ENCODE results near the gene ZNF287. TPM values are rescaled to one million over a fixed set of nuclear protein-coding genes. Genes with fewer than 3 reads are reported as not detected.

ZNF287 gene
- total RNA-seq, 1 experiment from 2014 or later, result 7.9 TPM

- Mint-ChIP-seq H3K4me1 (ENCODE audit: low read depth, unreplicated experiment) (no peaks in the 10 kb centered on the region), H3K27ac (ENCODE audit: unreplicated experiment) (no peak overlapping the region), H3K9me3 (ENCODE audit: unreplicated experiment) (peaks cover 29% of the 10 kb centered on the region), H3K4me3 (ENCODE audit: unreplicated experiment) (no peak overlapping the region), H3K27me3 (ENCODE audit: insufficient read depth, unreplicated experiment) (no peaks in the 10 kb centered on the region), H3K36me3 (ENCODE audit: insufficient read depth, unreplicated experiment) (no peaks in the 10 kb centered on the region)
- H3K36me3 ChIP-seq (ENCODE audit: control insufficient read depth, insufficient read depth, low read length), result no peaks in the 10 kb centered on the region
- H3K4me3 ChIP-seq (ENCODE audit: low read depth, low read length), result no peak overlapping the region
- no peaks in the 10 kb centered on the region for H3K4me1 ChIP-seq
- ChIA-PET POLR2A (no interaction called here), CTCF (interaction anchor here (0.6 kb wide), 1 partner anchor 262 kb away, joined by 3 read pairs; no protein-coding TSS in a partner anchor)
- intact Hi-C loops (cut with micrococcal nuclease; ENCODE audit: unreplicated experiment), result no loop called here
- no peaks in the 10 kb centered on the region for H3K27me3 ChIP-seq (replicated peaks; ENCODE audit: control insufficient read depth, insufficient read depth, low read length)
- H3K9me3 ChIP-seq, result peaks cover 24% of the 10 kb centered on the region
- BruUV-seq (replicated peaks), result no TSS peak
- TF ChIP-seq, protein P1, sequence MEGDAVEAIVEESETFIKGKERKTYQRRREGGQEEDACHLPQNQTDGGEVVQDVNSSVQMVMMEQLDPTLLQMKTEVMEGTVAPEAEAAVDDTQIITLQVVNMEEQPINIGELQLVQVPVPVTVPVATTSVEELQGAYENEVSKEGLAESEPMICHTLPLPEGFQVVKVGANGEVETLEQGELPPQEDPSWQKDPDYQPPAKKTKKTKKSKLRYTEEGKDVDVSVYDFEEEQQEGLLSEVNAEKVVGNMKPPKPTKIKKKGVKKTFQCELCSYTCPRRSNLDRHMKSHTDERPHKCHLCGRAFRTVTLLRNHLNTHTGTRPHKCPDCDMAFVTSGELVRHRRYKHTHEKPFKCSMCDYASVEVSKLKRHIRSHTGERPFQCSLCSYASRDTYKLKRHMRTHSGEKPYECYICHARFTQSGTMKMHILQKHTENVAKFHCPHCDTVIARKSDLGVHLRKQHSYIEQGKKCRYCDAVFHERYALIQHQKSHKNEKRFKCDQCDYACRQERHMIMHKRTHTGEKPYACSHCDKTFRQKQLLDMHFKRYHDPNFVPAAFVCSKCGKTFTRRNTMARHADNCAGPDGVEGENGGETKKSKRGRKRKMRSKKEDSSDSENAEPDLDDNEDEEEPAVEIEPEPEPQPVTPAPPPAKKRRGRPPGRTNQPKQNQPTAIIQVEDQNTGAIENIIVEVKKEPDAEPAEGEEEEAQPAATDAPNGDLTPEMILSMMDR (IDR thresholded peaks at IDR 0.05; ENCODE audit: insufficient read depth in 1 of 2, low read depth in 1 of 2, low read length in 1 of 2, severe bottlenecking in 1 of 2, unreplicated experiment in 1 of 2), result no peak
- DNase-seq, result no peak
Measured at GRCh38 chr17:16593356-16594102, 24.5 kb upstream of the ZNF287 start.

DNA sequence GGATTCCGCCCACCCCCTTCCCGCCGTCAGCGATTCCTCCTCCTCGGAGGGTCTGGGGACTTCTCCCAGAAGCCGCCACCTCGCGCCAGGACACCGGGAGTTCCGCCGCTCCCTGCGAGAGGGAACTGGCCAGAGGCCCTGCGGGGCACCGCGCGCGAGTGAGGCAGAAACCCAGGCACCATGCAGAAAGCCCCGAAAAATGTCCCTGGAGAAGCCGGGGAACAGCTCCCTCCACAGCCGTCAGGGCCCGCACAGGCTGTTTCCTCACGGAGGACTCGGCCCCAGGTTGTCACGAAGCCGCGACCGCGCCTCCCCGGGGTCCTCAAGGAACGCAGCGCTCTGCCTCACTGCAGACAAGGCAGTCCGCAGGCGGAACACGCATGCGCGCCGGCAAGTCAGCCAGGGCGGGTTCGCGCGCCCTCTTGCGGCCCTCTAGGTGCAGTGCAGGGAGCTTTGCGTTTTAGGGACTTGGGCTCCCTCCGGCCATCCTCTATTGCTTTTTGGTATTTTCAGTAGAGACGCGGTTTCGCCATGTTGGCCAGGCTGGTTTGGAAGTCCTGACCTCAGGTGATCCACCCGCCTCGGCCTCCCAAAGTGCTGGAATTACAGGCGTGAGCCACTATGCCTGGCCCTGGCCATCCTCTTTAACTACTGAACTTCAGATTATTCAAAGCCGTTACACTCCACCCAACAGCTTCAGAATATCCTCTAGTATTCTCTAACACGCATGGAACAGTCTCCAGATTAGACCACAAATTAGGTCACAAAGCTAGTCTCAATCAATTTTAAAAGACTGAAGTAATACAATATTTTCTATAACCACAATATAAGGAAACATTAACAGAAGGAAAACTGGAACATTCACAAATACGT, 20.3 kb upstream of the ZNF287 start:
- Mint-ChIP-seq H3K27me3 (ENCODE audit: insufficient read depth, unreplicated experiment) (peaks cover 7% of the 10 kb centered on the region), H3K4me1 (ENCODE audit: low read depth, unreplicated experiment) (peaks cover 3% of the 10 kb centered on the region), H3K9me3 (ENCODE audit: unreplicated experiment) (peaks cover 23% of the 10 kb centered on the region), H3K27ac (ENCODE audit: unreplicated experiment) (no peak overlapping the region), H3K4me3 (ENCODE audit: unreplicated experiment) (peak overlapping the region; percentile 74), H3K36me3 (ENCODE audit: insufficient read depth, unreplicated experiment) (peaks cover 3% of the 10 kb centered on the region)
- H3K27me3 ChIP-seq (replicated peaks; ENCODE audit: control insufficient read depth, insufficient read depth, low read length), result no peaks in the 10 kb centered on the region; the same call in none of the 2 replicates
- DNase-seq, result peak; percentile 92 to 95
- CTCF ChIA-PET, result interaction anchor here (0.5 to 1.2 kb wide), 11 partner anchors 9 to 1229 kb away, joined by 3 to 10 read pairs (median 4); partner anchors contain the start of gene ZNF624
- H3K36me3 ChIP-seq (ENCODE audit: control insufficient read depth, insufficient read depth, low read length), result no peaks in the 10 kb centered on the region
- no TSS peak for BruUV-seq (replicated peaks)
- TF ChIP-seq, protein P1 (IDR thresholded peaks at IDR 0.05; ENCODE audit: insufficient read depth in 1 of 2, low read depth in 1 of 2, low read length in 1 of 2, severe bottlenecking in 1 of 2, unreplicated experiment in 1 of 2), result peak; percentile 98
- no peaks in the 10 kb centered on the region for H3K4me1 ChIP-seq
- intact Hi-C loops (cut with micrococcal nuclease; ENCODE audit: unreplicated experiment), result loop anchor here (1.0 kb wide), 1 partner anchor 136 kb away; no protein-coding TSS in a partner anchor
- POLR2A ChIA-PET, result no interaction called here
- peak overlapping the region; percentile 57 for H3K4me3 ChIP-seq (ENCODE audit: low read depth, low read length)
- H3K9me3 ChIP-seq, result peaks cover 13% of the 10 kb centered on the region; the same call in 1 of the 2 replicates

DNA sequence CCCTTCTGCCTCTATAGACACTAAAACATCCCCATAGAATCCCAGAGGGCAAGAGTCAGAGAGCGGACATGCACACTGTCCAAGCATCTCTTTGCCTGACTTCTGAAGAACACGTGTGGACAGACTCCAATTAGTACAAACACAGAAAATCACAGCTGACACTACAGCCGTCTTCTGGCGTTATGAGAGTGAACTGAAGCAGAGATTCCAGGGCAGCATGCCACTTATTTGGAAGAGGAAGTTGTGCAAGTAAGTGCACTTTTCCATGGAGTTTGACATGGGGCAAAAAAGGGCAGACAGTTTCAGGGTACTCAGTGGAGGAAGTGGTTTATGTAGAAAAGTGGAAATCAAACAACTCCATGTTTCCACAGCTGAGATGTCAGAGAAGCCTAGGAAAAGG, 16.8 kb upstream of the ZNF287 start:
- Mint-ChIP-seq H3K27me3 (ENCODE audit: insufficient read depth, unreplicated experiment) (peaks cover 15% of the 10 kb centered on the region), H3K9me3 (ENCODE audit: unreplicated experiment) (peaks cover 20% of the 10 kb centered on the region), H3K4me3 (ENCODE audit: unreplicated experiment) (no peak overlapping the region), H3K27ac (ENCODE audit: unreplicated experiment) (no peak overlapping the region), H3K36me3 (ENCODE audit: insufficient read depth, unreplicated experiment) (peaks cover 10% of the 10 kb centered on the region), H3K4me1 (ENCODE audit: low read depth, unreplicated experiment) (peaks cover 10% of the 10 kb centered on the region)
- H3K9me3 ChIP-seq, result no peaks in the 10 kb centered on the region; the same call in 1 of the 2 replicates
- ChIA-PET CTCF (no interaction called here), POLR2A (no interaction called here)
- H3K4me1 ChIP-seq, result no peaks in the 10 kb centered on the region
- TF ChIP-seq, protein P1 (IDR thresholded peaks at IDR 0.05; ENCODE audit: insufficient read depth in 1 of 2, low read depth in 1 of 2, low read length in 1 of 2, severe bottlenecking in 1 of 2, unreplicated experiment in 1 of 2), result no peak
- no peaks in the 10 kb centered on the region; the same call in none of the 2 replicates for H3K27me3 ChIP-seq (replicated peaks; ENCODE audit: control insufficient read depth, insufficient read depth, low read length)
- H3K4me3 ChIP-seq (ENCODE audit: low read depth, low read length), result no peak overlapping the region
- DNase-seq, result no peak
- intact Hi-C loops (cut with micrococcal nuclease; ENCODE audit: unreplicated experiment), result no loop called here
- no TSS peak for BruUV-seq (replicated peaks)
- no peaks in the 10 kb centered on the region for H3K36me3 ChIP-seq (ENCODE audit: control insufficient read depth, insufficient read depth, low read length)

Measured in Caco-2 (cell line).